HG03280 (cell line): Measurements from ENCODE around the gene SPTLC2.

Experiments
- ATAC-seq: cut with Tn5 transposase; IDR thresholded peaks from one replicate; pipeline ENCODE4 v1.9.1; 2021; ENCODE audit warnings: mild to moderate bottlenecking, moderate library complexity; ENCODE audit not compliant: unreplicated experiment

The SPTLC2 gene

GRCh38 chr14:77474479-77475177 lies 141.8 kb downstream of the SPTLC2 start:
- no peak for ATAC-seq

- ATAC-seq, result no peak
Observed at GRCh38 chr14:77473921-77474320, 142.5 kb downstream of the SPTLC2 start.

- ATAC-seq, result no peak
Observed at GRCh38 chr14:77470224-77470870, 146.1 kb downstream of the SPTLC2 start.

GRCh38 chr14:77469539-77469938 lies 146.9 kb downstream of the SPTLC2 start:
- ATAC-seq, result no peak

- ATAC-seq, result no peak
Observed at GRCh38 chr14:77469067-77469505, 147.4 kb downstream of the SPTLC2 start.

- no peak for ATAC-seq
Observed at GRCh38 chr14:77467801-77468200, 148.6 kb downstream of the SPTLC2 start.

- no peak for ATAC-seq
Observed at GRCh38 chr14:77459072-77459723, 157.2 kb downstream of the SPTLC2 start.

GRCh38 chr14:77458249-77458950 lies 158.0 kb downstream of the SPTLC2 start:
- ATAC-seq, result peak; percentile 14

- ATAC-seq, result peak; percentile 93
Observed at GRCh38 chr14:77457522-77458248, 158.8 kb downstream of the SPTLC2 start, which contains the start of the genes AHSA1 and VIPAS39. Gene AHSA1, plus strand, starts transcription at chr14:77458093. Its CDS starts 97 bp downstream, at chr14:77458190. Gene VIPAS39, minus strand, starts transcription at chr14:77457601. Its CDS starts 3,499 bp downstream, at chr14:77454102.

- ATAC-seq, result no peak
Observed at GRCh38 chr14:77457115-77457521, 159.3 kb downstream of the SPTLC2 start.
